NK-92 treated with Interleukin-12 subunit alpha and Interleukin-12 subunit beta, amount 100 ng/mL, for 24 hours (cell line): ENCODE data around the gene CSNK2B.
"Not testable (repeated sequence)": the region's sequence is repeated elsewhere in the genome, so short reads cannot be mapped to it uniquely, and the experiment has no call there.

Source experiments
- DNase-seq: peaks from one replicate; lab custom pipeline; 2025; lab: John Stamatoyannopoulos, UW

Gene CSNK2B

DNA sequence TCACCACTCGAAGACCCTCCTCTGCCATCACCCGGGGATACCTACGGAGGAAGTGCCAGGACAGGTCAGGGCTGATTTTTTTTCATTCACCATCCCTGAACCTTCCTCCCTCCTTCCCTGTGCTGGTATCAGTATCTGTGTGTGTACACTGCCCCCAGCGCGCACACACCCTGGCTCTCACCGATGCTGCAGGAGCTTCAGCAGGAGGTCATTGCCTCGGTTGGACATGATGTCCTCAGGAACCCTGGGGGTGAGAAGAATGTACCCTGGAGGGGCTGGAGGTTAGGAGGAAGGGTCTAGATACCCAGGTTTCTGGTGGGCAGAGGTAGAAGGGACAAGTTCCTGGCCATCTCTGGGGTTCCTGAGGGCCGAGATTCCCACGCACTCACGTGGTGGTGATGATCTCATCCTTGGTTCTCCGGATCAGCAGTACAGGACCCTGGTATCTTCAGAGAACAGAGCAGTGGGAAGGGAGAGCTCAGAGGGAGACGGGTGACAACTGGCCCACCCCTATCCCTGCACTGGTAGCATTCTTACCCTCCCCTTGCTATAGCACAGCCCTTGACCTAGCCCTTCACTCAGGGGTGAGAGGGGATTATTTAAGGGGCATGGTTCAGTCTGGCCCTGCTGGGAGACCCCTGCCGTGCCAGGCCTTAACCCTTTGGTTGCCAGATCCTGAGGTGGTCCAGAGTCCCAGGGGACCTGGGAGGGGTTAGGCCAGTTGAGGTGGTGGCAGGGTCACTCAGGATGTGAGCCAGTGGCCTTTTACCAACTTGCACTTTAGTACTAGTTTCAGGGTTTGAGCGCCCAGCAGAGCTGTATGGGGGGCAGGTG, 22.2 kb downstream of the CSNK2B start:
- no peak for DNase-seq

DNA sequence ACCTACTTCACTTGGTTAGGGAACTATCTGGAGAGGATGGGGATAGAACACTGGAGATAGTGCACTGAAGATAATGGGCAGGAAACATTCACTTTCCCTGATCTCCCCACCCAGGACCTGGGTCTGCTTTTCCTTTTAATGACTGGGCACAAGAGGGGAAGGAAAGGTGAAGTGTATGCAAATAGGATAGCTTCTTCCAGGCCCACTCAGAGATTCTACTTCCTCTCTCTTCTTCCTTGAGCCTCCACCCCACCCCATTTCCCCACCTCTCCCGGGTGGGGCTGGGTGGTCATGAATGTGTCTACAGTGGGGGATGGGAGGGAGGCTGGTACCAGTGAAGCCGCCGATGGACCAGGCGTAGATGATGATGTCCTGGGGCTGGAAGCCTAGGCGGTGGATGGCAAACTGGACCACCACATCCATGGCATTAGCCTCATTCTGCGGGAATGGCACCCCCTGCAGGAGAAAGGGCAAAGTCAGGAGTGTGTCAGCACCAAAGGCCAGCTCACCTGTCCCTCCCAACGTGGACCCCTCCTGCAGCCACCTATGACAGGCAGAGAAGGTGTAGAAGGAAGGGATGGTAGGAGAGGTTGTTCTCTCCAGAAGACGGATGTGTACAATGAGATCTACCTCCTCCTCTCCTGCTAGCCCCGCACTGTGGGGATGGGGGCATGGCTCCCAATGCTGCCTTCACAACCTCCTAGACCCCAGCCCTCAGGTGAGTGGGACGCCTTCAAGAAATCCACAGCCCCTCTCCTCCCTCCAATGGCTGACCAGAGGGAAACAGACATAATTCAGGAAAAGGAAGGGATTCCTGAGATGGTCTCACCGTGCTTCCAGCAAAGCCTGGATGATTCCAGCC, 23.6 kb downstream of the CSNK2B start:
- no peak for DNase-seq

DNA sequence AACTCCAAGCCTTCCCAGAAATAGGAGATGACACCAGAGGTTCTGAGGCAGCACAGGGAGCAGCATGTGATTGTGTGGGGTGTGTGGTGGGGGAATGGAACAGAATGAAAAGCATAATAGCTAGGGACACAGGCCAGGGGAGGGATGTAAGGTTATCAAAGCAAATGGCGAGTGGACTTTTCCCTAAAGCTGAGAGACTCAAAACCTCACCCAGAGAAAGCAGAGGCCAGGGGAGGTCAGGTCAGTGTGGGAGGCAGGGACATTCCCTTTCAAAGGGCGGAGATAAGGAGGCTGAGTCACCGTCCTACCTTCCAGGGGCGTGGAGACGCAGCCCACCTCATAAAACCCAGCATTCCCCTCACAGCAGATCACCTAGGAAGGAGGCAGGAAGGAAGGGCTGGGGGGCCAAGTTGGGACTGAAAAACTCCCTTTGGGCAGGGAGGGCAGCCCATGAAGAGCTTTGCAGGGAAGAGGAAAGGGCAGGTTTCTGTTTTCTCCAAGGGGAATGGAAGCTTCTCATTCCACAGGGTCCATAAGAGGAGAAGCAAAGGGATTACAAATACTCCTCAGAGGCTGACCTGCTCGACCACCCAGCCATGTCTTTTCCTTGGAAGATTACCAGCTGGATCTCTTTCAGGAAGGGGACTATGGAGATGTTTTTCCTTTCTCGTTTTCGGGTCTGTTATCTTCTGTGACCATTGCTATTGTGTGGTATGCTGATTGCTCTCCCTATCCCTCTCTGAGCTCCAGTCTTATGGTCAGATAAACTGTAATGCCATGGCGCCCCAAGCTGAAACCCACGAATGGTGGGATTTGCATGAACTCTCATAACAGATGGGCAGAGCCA, 24.6 kb downstream of the CSNK2B start:
- DNase-seq = no peak

DNA sequence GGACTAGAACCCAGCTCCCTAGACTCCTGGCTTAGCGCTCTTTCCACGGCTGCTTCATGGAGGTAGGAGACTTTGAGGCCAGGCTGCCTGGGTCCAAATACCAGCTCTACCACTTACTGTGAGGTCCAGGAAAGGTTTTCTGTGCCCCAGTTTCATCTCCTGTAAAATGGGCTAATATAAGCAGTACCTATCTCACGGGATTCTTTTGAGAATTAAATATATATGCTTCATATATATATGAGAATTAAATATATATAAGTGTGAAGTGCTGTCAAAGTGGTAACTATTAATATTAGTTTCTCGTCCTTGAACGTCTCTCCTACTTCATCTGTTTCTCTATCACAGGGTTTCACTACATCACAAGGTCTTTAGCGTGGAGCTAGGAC, 25.2 kb downstream of the CSNK2B start:
- no peak for DNase-seq

DNA sequence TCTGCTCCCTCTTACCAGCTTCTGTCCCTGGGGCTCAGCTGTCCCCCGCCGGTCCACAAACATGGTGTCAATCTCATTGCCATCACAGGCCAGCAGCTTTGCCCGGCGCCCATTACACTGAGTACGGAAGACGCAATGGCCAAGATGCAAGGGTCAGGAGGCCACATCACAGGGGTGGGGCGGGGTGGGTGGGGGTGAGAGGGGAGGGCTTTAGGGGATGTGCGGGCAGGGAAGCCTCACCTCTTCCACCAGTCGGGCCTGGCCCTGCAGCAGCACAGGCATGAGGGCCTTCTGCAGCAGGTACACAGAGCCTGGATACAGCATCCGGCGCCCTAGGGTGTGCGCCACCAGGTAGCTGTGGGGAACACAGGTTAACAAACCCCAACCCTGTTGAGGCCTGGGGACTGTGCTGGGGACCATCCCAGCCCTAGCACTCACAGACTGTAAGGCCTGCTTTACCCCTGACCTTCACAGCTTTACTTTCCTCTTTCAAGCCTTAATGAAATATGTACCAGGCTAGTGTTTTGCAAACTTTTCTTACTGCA, 25.8 kb downstream of the CSNK2B start:
- DNase-seq = no peak

DNA sequence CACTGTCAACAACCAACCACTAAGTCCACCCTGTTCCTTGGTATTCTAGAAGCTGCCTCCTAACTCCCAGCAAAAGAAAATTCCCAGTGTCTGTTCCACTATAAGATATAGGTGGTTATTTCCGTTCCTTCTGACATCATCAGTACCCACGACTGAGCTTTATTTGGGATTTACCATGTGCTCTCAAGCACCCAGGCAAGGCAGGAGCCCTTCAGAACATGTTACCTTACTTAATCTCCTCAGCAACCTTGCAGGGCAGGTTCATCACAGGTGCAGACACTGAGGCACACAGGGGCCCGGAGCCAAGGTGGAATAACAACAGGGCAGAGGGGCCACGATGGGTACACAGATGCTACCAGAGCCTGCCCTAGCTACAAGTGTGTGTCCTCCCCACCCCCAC, 26.5 kb downstream of the CSNK2B start:
- no peak for DNase-seq

DNA sequence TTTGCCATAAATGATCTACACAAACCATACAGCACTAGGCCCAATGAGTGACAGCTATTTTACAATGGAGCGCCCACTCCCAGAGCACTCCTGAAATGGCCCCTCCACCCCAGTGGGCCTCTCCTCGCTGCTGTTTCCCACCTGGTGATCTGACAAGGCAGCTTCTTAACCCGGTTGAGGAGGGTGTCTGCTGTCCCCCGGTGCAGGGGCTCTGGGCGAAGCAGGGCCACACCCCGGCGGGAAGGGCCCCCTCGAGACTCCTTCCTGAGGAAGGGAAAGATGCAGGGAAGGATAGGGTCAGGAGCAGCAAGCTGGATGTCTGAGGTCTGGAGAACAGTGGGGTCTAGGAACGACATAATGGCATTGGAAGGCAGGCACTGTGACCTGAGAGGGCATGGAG, 27.0 kb downstream of the CSNK2B start:
- DNase-seq = no peak

DNA sequence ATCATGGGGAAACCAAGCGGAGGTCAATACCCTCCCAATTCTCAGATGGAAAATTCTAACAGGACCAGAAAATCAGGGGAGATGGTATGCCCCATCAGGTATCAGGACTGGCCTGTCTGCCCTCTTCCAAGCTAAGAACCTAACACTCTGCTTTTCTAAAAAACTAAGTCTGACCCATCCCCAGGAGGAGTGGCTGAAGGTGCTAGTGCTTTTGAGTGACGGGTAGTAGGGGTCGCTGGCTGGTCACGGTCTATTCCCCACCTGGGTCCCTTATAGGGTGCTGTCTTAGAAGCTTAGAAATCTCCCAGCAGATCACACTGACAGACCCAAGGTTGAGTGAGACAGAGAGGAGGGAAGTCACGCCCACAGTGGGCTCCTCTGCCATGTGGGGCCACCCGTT, 27.7 kb downstream of the CSNK2B start:
- no peak for DNase-seq

DNA sequence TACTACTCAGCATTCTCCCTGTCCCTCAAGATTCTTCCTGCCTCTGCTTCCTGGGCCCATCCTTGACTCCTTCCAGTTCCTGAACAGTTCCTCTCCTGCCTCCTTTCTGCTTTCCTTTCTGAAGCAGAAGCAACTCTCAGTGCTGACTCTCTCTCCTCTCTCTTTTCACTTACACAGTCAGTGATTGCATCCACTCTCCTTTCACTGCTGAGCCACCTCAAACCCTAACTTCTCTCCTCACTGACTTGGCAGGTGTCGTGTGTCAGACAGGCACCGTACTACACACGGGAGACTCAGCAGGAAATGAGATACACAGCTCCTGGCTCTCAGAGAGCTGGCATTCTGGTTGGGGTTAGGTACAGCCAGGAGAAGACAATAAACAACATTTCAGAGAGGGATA, 31.7 kb downstream of the CSNK2B start:
- no peak for DNase-seq

DNA sequence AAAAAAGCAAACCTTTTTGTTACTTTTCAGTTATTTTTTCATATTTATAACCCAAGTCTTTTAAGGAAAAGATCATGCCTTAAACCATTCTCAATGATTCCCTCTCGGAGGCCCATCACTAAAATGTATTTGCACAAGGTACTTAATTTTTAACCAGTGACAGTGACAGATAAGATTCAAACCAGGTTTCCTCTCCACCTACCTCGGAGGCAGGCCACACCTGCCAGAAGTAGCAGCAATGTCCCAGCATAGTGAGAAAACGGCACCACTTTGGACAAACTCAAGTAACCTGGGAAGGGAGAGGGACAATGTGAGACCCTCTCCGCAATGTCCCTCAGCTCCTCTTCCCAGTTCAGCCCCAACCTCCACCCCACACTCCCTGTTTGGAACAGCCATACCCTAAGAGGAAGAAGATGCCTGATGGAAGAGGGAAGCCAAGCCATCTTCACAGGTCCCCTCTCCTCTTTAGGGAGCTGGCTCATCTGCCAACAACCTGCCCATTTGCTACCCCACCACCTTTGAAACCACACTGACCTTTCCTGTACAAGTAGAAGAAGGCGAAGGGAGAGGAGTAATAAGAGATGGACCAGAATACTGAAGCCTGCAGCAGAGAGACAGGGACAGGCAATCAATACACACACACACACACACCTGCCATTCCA, 35.0 kb downstream of the CSNK2B start:
- DNase-seq = no peak

DNA sequence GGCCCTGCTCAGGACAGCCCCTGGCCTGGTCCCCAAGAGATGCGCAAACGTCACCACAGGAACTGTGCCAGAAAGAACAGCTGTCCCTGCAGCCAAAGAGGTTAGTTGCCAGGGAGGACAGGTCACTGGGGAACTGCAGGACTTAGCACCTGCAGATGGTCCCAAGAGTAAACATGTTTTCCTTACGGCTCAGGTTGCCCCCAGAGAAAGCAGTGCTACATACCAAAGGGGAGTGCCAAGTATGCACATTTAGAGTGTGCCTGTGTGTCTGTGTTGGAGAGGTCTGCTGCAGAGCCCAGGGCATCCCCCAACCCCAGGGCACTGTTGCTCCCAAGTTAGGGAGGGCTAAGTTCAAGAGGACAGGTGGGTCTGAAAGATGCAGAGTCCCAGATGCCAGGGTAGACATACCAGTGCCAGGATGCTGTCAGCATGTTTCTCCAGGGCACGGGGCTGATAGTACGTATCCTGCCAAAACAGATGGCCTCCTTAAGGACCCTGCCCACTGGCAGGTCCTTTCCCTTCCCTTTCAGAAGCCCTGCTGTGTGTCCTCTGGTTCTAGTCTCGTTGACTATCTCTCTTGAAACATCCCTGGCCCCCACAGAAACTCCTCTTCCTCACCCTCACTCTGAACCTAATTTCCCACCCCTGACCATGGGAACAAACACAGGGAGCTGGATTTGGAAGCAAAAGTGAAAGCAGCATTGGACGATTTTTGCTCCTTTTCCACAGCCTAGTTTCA, 36.0 kb downstream of the CSNK2B start:
- DNase-seq = no peak

DNA sequence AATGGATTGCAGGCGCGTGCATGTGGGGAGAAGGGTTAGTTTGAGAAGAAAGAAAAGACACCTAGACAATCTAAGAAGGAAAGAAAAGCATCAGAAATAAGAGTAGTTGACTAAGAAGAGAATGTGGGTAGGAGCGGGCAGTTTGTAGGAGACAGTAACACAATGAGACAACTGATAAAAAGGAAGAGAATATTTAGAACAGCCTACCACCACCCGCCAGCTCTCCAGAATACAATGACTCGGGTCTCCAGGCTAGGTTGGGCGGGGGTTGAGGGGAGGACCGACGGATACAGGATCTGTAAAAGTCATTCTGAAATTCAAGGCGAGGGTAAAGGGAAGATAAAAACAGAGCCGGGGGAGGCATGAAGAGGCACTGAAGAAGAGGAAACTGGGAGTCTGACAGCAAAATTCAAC, 36.5 kb downstream of the CSNK2B start:
- DNase-seq = no peak

DNA sequence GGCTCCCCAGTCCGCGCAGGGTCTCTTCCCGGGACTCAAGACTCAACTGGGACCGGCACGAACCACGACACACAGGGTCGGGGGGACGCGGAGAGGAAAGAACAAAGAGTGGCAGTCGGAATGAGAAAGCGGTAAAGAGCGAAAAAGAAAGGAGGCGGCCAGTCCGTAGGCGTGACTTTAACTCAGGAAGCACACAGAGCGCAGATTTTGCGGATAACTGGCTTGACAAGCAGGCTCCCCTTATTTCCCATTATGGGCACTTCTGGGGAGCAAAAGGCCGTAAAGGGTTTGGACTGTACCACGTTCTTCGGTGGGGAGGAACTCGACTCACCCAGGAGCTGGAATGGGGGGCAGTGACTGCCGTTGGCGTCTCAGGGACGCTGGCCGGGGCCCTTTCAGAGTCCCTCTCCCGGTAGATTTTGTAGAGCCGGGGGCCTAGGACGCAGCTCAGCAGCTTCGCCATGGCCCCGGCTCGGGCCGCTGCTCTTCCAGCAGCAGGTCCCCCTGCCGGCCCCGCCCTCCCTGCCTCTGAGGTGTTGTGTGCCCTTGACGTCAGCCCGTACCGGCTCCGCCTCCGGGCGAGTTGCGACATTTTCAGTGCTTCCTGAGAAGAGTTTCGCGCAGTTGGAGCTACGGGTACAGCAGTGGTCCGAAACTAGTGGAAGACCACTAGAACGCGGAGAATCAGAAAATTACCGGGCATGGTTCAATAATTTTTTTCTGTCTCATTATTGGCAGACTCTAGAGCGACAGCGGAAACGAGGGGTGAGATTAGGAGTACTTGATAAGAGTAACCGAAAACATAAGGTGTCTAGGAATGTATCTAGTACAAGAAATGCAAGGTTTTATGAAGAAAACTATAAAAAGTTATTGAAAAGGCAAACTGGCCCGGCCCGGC, 37.2 kb downstream of the CSNK2B start, which contains the start of gene ABHD16A:
Gene ABHD16A (minus strand): TSS at position 506 of the 898 bp plus-strand sequence. CDS start 43 bp downstream, at position 463.
- peak; percentile 96 for DNase-seq

DNA sequence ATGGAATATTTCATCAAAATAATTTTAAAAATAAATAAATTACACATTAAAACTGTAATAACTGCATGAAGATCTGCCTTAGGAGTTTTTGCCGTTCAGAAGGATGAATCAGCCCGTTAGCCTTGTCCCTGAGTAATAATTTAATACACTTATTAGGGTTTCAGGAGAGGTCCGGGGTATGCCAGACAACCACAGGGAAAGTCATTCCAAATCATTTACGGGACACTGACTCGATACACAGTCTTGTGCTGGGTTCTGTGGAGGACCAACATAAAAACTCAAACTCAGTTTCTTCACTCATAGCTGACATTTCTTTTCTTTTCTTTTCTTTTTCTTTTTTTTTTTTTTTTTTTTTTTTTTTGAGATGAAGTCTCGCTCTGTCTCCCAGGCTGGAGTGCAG, 40.1 kb downstream of the CSNK2B start:
- DNase-seq = no peak

DNA sequence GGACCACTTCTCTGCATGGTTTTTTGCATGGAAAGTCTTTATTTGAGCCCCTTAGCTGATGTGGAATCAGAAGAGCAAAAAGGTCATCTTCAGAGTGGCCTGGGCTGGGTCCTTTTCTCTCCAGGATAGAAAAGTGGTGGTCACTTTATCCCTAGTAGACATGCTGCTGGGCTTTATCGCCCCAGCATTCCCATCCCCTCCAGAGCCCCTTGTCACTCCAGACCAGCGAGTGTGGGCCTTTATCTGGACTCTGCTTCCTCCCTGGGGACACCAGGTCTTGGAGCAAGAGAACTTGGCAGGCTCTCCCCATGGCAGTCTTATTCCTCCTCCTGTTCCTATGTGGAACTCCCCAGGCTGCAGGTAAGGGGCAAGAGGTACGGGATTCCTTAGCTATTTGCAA, 40.7 kb downstream of the CSNK2B start, which contains the start of gene LY6G6F:
Gene LY6G6F (plus strand): TSS at position 268 of the 400 bp plus-strand sequence. CDS start 41 bp downstream, at position 309.
- no peak for DNase-seq

DNA sequence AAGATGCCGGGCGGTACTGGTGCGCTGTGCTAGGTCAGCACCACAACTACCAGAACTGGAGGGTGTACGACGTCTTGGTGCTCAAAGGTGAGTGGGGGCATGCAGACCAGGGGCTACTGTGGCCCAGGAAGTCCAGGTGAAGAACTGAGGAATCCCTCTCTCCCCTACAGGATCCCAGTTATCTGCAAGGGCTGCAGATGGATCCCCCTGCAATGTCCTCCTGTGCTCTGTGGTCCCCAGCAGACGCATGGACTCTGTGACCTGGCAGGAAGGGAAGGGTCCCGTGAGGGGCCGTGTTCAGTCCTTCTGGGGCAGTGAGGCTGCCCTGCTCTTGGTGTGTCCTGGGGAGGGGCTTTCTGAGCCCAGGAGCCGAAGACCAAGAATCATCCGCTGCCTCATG, 41.8 kb downstream of the CSNK2B start:
- DNase-seq = no peak

DNA sequence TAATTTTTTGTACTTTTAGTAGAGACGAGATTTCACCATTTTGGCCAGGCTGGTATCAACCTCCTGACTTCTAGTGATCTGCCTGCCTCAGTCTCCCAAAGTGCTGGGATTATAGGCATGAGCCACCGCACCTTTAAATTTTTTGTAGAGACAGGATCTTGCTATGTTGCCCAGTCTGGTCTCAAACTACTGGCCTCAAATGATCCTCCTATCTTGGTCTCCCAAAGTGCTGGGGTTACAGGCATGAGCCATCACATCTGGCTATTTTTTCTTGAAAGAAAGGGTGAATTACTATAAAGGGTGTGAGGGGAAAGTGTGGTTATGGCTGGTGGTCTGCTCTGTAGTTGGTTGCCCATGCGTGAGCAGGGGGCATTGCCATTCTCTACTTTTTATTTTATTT, 42.3 kb downstream of the CSNK2B start:
- no peak for DNase-seq

DNA sequence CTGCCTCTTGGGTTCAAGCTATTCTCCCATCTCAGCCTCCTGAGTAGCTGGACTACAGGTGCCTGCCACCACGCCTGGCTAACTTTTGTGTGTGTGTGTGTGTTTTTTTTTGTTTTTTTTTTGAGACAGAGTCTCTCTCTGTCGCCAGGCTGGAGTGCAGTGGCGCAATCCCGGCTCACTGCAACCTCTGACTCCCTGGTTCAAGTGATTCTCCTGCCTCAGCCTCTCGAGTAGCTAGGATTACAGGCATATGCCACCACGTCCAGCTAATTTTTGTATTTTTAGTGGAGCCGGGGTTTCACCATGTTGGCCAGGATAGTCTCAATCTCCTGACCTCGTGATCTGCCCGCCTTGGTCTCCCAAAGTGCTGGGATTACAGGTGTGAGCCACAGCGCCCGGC, 43.3 kb downstream of the CSNK2B start:
- DNase-seq = not testable (repeated sequence)

DNA sequence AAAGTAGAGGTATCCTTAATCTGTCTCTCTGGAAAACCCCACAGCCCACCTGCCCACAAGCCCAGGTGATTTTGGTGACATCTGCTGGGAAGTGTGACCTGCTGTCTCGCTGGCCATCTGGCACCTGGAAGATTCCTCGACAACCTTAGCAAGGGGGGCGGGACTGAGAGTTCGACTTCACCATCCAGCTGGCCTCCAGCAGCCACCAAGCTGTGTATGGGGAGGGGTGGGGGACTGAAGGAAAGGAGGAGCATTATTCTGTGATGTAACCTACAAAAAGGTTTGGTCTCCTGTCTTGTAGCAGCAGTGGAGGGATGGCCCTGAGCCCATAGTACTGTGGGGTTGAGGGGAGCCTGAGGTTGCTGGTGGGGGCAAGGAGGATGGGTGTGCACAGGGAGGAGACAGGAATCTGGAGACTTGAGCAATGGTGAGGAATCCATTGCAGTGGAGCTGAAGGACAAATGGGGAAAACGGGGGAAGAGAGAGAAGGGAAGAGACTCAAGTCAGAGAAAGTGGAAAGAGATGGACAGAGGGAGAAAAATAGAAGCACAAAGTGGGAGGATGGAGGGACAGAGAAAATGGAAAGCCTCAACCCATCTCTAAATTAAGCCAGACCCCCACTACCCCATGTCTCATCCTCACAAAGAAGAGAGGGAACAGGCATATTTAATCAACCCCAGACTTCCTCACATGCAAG, 44.8 kb downstream of the CSNK2B start:
- no peak for DNase-seq
